PC-9 (cell line): ENCODE results near the gene KIF26B.

Experiments used
- EZH2 ChIP-seq: fragments of 200-600 bp; sonication (generic); IDR thresholded peaks from 2 replicates; pipeline ENCODE4 v1.8.0; 2017; ENCODE audit warnings: antibody characterized with exemption, low read depth
- TF ChIP-seq, protein P1 (sequence below): fragments of 200-600 bp; sonication (generic); conservative IDR thresholded peaks from 2 replicates; pipeline ENCODE4 v1.6.1; 2017; ENCODE audit warnings: mixed run types, antibody characterized with exemption, mild to moderate bottlenecking, moderate library complexity

DNA sequence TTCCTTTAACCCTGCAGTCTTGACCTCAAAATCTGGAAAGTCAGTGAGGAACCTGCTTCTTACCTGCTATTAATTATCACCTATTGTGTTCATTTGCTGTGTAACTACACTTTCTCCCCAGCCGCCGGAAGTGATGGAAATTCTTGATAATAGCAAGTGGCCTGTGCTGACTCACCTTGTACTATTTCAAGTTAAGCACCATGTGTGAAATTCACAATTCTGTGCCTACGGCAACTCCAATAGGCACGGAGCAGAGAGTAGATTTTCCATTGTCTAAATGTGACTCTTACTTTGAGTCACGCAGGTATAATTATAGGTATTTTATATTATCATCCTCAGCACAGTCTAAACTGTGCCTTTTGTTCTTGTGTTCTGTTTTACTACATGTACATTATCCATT is 466.8 kb downstream of the KIF26B start:
- TF ChIP-seq, protein P1, sequence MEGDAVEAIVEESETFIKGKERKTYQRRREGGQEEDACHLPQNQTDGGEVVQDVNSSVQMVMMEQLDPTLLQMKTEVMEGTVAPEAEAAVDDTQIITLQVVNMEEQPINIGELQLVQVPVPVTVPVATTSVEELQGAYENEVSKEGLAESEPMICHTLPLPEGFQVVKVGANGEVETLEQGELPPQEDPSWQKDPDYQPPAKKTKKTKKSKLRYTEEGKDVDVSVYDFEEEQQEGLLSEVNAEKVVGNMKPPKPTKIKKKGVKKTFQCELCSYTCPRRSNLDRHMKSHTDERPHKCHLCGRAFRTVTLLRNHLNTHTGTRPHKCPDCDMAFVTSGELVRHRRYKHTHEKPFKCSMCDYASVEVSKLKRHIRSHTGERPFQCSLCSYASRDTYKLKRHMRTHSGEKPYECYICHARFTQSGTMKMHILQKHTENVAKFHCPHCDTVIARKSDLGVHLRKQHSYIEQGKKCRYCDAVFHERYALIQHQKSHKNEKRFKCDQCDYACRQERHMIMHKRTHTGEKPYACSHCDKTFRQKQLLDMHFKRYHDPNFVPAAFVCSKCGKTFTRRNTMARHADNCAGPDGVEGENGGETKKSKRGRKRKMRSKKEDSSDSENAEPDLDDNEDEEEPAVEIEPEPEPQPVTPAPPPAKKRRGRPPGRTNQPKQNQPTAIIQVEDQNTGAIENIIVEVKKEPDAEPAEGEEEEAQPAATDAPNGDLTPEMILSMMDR = no peak
- TF ChIP-seq EZH2 = no peak
